ENCODE data around the gene CAVIN2.

The CAVIN2 gene

GRCh38 chr2:191833356-191833755 lies 13.5 kb downstream of the CAVIN2 start:
- no peaks in the 10 kb centered on the region for H3K36me3 ChIP-seq (replicated peaks; ENCODE audit: insufficient read depth, low read length)
- H3K4me3 ChIP-seq (ENCODE audit: low read length), result no peak overlapping the region
- H3K27ac ChIP-seq (ENCODE audit: low read length), result no peak overlapping the region
- H3K9me3 ChIP-seq (replicated peaks; ENCODE audit: insufficient read depth, low read length), result no peaks in the 10 kb centered on the region
- no peaks in the 10 kb centered on the region for H3K9me2 ChIP-seq (replicated peaks; ENCODE audit: insufficient read depth, low read length)
- TF ChIP-seq EZH2 (optimal IDR thresholded peaks at IDR 0.05; ENCODE audit: low read depth, low read length) (no peak), CTCF (IDR thresholded peaks at IDR 0.05; ENCODE audit: low read length) (no peak), EZH2phosphoT487 (IDR thresholded peaks at IDR 0.05; ENCODE audit: low read length) (no peak)
- H4K20me1 ChIP-seq (ENCODE audit: insufficient read depth, low read length), result no peaks in the 10 kb centered on the region
- H2AFZ ChIP-seq (ENCODE audit: low read length), result no peak overlapping the region
- H3K4me1 ChIP-seq (ENCODE audit: low read length), result no peaks in the 10 kb centered on the region
- no peak for DNase-seq
- no peak overlapping the region for H3K4me2 ChIP-seq (ENCODE audit: low read depth, low read length)
- no peaks in the 10 kb centered on the region for H3K79me2 ChIP-seq (ENCODE audit: low read length)
- no peaks in the 10 kb centered on the region for H3F3A ChIP-seq (ENCODE audit: insufficient read depth, low read length)
- H3K27me3 ChIP-seq (replicated peaks; ENCODE audit: insufficient read depth, low read length), result no peaks in the 10 kb centered on the region
- no peak overlapping the region for H3K9ac ChIP-seq (ENCODE audit: low read length)

- no peaks in the 10 kb centered on the region for H3K4me1 ChIP-seq (ENCODE audit: low read length)
- no peaks in the 10 kb centered on the region for H3K27me3 ChIP-seq (replicated peaks; ENCODE audit: insufficient read depth, low read length)
- H4K20me1 ChIP-seq (ENCODE audit: insufficient read depth, low read length), result no peaks in the 10 kb centered on the region
- no peak overlapping the region for H3K4me3 ChIP-seq (ENCODE audit: low read length)
- no peak overlapping the region for H2AFZ ChIP-seq (ENCODE audit: low read length)
- no peak overlapping the region for H3K4me2 ChIP-seq (ENCODE audit: low read depth, low read length)
- H3K79me2 ChIP-seq (ENCODE audit: low read length), result no peaks in the 10 kb centered on the region
- TF ChIP-seq EZH2 (optimal IDR thresholded peaks at IDR 0.05; ENCODE audit: low read depth, low read length), result no peak
- TF ChIP-seq EZH2phosphoT487 (IDR thresholded peaks at IDR 0.05; ENCODE audit: low read length), result no peak
- no peak for TF ChIP-seq CTCF (IDR thresholded peaks at IDR 0.05; ENCODE audit: low read length)
- H3K9ac ChIP-seq (ENCODE audit: low read length), result no peak overlapping the region
- H3K9me2 ChIP-seq (replicated peaks; ENCODE audit: insufficient read depth, low read length), result no peaks in the 10 kb centered on the region
- no peaks in the 10 kb centered on the region for H3K9me3 ChIP-seq (replicated peaks; ENCODE audit: insufficient read depth, low read length)
- no peak overlapping the region for H3K27ac ChIP-seq (ENCODE audit: low read length)
- no peaks in the 10 kb centered on the region for H3K36me3 ChIP-seq (replicated peaks; ENCODE audit: insufficient read depth, low read length)
- H3F3A ChIP-seq (ENCODE audit: insufficient read depth, low read length), result no peaks in the 10 kb centered on the region
- no peak for DNase-seq
These were observed 14.2 kb downstream of the CAVIN2 start for GRCh38 chr2:191832668-191833067.

GRCh38 chr2:191831410-191831994 lies 15.4 kb downstream of the CAVIN2 start:
- H3K79me2 ChIP-seq (ENCODE audit: low read length), result no peaks in the 10 kb centered on the region
- TF ChIP-seq CTCF (IDR thresholded peaks at IDR 0.05; ENCODE audit: low read length), result no peak
- TF ChIP-seq EZH2 (optimal IDR thresholded peaks at IDR 0.05; ENCODE audit: low read depth, low read length), result no peak
- TF ChIP-seq EZH2phosphoT487 (IDR thresholded peaks at IDR 0.05; ENCODE audit: low read length), result no peak
- no peak overlapping the region for H3K4me3 ChIP-seq (ENCODE audit: low read length)
- no peaks in the 10 kb centered on the region for H3K4me1 ChIP-seq (ENCODE audit: low read length)
- H3K9me2 ChIP-seq (replicated peaks; ENCODE audit: insufficient read depth, low read length), result no peaks in the 10 kb centered on the region; the same call in 1 of the 2 replicates
- no peaks in the 10 kb centered on the region for H3K27me3 ChIP-seq (replicated peaks; ENCODE audit: insufficient read depth, low read length)
- H4K20me1 ChIP-seq (ENCODE audit: insufficient read depth, low read length), result no peaks in the 10 kb centered on the region
- no peak overlapping the region for H2AFZ ChIP-seq (ENCODE audit: low read length)
- no peaks in the 10 kb centered on the region for H3F3A ChIP-seq (ENCODE audit: insufficient read depth, low read length)
- no peak overlapping the region for H3K4me2 ChIP-seq (ENCODE audit: low read depth, low read length)
- no peak for DNase-seq
- no peak overlapping the region for H3K9ac ChIP-seq (ENCODE audit: low read length)
- no peaks in the 10 kb centered on the region for H3K36me3 ChIP-seq (replicated peaks; ENCODE audit: insufficient read depth, low read length)
- H3K27ac ChIP-seq (ENCODE audit: low read length), result no peak overlapping the region
- H3K9me3 ChIP-seq (replicated peaks; ENCODE audit: insufficient read depth, low read length), result no peaks in the 10 kb centered on the region
